Measurements from ENCODE around the gene MAGEB2. TPM values are rescaled to one million over a fixed set of nuclear protein-coding genes. Genes with fewer than 3 reads are reported as not detected.
"Not testable (repeated sequence)": the region's sequence is repeated elsewhere in the genome, so short reads cannot be mapped to it uniquely, and the experiment has no call there.

The MAGEB2 gene
- not detected for total RNA-seq
- long read RNA-seq = 0 reads

DNA sequence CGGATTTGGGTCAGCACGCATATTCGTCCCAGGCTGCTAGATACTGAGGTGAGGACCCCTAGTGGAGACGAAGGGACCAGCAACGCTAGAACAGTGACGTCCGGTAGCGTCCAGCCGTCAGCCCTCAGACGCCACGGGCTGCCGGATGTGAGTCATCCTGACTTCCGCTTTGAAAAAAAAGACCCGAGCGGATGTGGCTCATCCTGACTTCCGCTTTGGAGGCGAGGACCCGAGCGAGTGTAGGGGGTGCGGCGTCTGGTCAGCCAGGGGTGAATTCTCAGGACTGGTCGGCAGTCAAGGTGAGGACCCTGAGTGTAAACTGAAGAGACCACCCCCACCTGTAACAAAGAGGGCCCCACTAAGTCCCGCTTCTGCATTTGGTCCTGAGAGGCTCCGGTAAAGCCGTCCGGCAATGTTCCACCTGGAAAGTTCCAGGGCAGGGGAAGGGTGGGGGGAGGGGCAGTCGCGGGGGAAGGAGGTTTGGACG, at the start of gene MAGEB2:
Gene MAGEB2 (plus strand): TSS at position 207 of the 487 bp plus-strand sequence. CDS start 3,018 bp downstream, outside the sequence.
- intact Hi-C loops (cut with DNase I) = no loop called here

GRCh38 chrX:30170900-30171299, 44.5 kb upstream of the MAGEB2 start:
- intact Hi-C loops (cut with DNase I) = no loop called here
- DNase-seq (ENCODE audit: low spot score) = no peak

More for the DNA sequence above, at the start of gene MAGEB2:
- DNase-seq (ENCODE audit: low spot score) = no peak

GRCh38 chrX:30181353-30181752, 34.0 kb upstream of the MAGEB2 start:
- intact Hi-C loops (cut with DNase I) = no loop called here
- DNase-seq (ENCODE audit: low spot score) = no peak

- DNase-seq (ENCODE audit: low spot score) = no peak
- intact Hi-C loops (cut with DNase I) = no loop called here
Measured at GRCh38 chrX:30183554-30183953, 31.8 kb upstream of the MAGEB2 start.

GRCh38 chrX:30190426-30190825, 24.9 kb upstream of the MAGEB2 start:
- intact Hi-C loops (cut with DNase I) = no loop called here
- DNase-seq (ENCODE audit: low spot score) = no peak

DNA sequence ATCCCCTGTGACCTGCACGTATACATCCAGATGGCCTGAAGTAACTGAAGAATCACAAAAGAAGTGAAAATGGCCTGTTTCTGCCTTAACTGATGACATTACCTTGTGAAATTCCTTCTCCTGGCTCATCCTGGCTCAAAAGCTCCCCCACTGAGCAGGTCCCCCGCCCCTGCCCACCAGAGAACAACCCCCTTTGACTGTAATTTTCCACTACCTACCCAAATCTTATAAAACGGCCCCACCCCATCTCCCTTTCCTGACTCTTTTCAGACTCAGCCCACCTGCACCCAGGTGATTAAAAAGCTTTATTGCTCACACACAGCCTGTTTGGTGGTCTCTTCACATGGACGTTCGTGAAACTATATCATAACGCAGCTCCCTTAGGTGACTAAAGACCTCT, 21.5 kb upstream of the MAGEB2 start:
- DNase-seq (ENCODE audit: low spot score); intact Hi-C loops (cut with DNase I): not testable (repeated sequence)

GRCh38 chrX:30196322-30196721, 19.0 kb upstream of the MAGEB2 start:
- intact Hi-C loops (cut with DNase I) = no loop called here
- DNase-seq (ENCODE audit: low spot score) = no peak

GRCh38 chrX:30212172-30212571, 3.2 kb upstream of the MAGEB2 start:
- DNase-seq (ENCODE audit: low spot score) = no peak
- intact Hi-C loops (cut with DNase I) = no loop called here

DNA sequence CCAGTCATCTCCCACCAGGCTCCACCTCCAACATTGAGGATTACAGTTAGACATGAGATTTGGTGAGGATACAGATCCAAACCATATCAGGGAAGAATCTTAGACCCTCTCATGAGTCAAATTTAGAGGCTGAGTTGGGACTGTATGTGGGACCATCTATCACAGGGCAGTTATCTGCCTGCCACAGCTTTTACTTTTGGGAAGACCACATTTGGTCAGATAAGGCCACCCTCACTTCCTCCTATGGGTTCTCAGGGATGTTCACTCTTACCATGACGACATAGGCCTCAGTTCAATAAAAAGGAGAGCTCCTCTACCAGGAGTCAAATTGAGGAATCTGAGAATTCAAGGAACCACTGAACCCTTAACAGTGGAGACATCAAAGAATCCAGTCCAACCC, 2.1 kb downstream of the MAGEB2 start:
- intact Hi-C loops (cut with DNase I) = no loop called here
- DNase-seq (ENCODE audit: low spot score) = no peak

DNA sequence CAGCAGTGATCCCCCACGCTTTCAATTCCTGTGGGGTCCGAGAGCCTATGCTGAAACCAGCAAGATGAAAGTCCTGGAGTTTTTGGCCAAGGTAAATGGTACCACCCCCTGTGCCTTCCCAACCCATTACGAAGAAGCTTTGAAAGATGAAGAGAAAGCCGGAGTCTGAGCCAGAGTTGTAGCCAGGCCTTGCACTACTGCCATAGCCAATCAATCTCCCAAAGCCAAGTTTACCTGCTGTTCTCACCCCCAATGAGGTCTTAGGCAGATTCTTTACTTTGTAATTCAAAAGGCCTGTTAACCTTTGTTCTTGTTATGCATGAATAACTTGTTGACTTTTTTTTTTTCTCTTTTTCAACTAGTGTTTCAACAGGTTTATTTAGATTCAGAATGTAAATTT, 4.0 kb downstream of the MAGEB2 start:
- DNase-seq (ENCODE audit: low spot score) = no peak
- intact Hi-C loops (cut with DNase I) = no loop called here

DNA sequence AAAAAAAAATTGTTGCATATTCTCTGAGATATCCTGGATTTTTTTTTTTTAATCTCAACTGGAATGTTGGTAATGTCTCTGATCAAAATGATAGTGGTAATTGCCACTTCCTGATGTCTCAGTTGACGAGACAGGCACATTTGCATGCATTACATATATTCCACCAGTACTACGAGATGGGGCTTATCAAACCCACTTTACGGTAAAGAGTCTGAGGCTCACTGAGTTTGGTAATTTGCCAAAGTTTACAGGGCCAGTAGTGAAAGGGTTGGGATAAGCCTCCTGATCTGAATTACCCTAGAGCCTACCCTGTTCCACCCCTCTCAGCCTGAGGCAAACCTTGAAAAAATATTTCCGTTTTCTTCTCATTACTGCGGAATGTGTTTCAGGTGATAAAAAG, 5.3 kb downstream of the MAGEB2 start:
- intact Hi-C loops (cut with DNase I) = no loop called here
- no peak for DNase-seq (ENCODE audit: low spot score)

GRCh38 chrX:30224536-30224935, 9.2 kb downstream of the MAGEB2 start:
- no peak for DNase-seq (ENCODE audit: low spot score)
- intact Hi-C loops (cut with DNase I) = no loop called here

DNA sequence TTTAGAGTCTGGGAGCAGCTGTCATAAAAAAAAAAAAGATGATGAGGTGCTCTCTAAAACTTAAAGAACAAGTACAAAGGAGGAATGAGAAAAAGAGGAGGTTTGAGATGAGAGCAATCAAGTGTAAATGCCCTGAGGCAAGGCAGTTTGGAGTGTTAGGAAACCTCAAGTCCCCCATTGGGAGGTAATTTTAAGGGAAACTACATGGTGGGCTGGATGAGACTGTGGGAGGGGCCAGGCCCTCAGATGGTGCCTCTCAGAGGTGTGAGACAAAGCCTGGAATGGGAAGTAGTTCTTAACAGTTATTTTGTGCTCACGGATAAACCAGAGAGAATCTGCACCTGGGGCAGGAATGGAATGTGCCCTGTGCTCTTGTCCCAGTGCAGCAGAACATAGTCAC, 13.2 kb downstream of the MAGEB2 start:
- DNase-seq (ENCODE audit: low spot score) = no peak
- intact Hi-C loops (cut with DNase I) = no loop called here

DNA sequence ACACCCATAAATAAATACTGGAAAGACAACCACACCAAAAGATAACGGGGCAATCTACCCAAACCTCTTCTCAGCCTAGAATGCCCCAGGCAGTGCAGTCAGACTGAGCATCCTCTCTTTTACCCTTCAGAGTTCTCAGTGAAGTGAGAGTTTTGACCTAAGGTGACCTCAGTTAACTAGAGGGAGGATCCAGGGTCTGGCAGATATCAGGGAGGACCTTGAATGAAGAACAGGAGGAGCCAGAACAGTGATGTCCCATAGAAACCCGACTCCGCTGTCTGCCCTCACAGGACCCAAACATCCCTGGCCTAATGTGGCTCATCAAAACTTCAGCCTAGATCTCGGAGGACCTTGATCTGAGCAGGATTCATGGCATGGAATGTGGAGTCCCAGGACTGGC, 15.0 kb downstream of the MAGEB2 start, which contains the start of gene MAGEB3:
Gene MAGEB3 (plus strand): TSS at position 263 of the 400 bp plus-strand sequence. CDS start 5,268 bp downstream, outside the sequence.
- intact Hi-C loops (cut with DNase I) = no loop called here
- DNase-seq (ENCODE audit: low spot score) = no peak

DNA sequence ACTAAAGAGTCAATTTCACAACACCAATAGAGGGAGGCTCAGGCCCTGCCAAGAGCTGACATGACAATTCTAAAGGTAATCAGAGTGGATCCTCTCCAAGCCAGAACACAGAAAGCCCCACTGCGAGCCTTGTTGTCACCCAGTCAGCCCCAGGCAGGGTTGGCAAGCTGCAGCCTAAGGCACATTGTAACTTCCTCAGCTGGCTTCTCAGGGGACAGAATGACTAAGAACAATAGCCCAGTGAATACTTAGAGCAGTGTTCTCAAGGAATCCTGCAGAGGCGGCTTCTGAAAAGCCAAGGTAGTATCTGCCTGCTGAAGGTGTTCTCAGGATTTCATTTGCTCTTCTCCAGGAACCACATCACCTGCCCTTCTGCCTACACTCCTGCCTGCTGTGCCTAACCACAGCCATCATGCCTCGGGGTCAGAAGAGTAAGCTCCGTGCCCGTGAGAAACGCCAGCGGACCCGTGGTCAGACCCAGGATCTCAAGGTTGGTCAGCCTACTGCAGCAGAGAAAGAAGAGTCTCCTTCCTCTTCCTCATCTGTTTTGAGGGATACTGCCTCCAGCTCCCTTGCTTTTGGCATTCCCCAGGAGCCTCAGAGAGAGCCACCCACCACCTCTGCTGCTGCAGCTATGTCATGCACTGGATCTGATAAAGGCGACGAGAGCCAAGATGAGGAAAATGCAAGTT, 26.5 kb downstream of the MAGEB2 start, which contains the start of gene MAGEB4:
Gene MAGEB4 (plus strand): TSS at position 277 of the 692 bp plus-strand sequence. CDS start 136 bp downstream, at position 413.
- intact Hi-C loops (cut with DNase I) = no loop called here
- DNase-seq (ENCODE audit: low spot score) = no peak

DNA sequence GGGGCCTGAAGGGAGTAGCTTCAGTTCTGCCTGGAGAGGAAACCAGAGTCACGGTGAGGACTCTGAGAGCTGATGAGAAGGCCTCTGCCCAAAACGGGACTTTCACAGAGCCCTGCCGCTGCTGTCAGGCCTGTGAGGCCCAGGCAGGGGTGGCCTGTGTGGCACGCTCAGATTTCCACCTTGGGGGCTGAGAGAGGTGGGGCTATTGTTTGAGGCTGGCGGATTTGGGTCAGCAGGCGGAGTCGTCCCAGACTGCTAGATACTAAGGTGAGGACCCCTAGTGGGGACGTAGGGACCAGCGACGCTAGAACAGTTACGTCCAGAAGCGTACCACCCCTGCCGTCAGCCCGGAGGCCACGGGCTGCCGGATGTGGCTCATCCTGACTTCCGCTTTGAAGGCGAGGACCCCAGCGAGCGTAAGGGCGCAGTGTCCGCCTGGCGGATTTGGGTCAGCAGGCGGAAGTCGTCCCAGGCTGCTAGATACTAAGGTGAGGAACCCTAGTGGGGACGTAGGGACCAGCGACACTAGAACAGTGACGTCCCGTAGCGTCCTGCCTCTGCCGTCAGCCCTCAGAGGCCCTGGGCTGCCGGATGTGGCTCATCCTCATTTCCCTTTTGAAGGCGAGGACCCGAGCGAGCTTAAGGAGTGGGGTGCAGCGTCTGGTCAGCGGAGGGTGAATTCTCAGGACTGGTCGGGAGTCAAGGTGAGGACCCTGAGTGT, 31.6 kb downstream of the MAGEB2 start, which contains the start of gene MAGEB1:
Gene MAGEB1 (plus strand): TSS at position 378 of the 721 bp plus-strand sequence. CDS start 3,348 bp downstream, outside the sequence.
- intact Hi-C loops (cut with DNase I) = no loop called here
- DNase-seq (ENCODE audit: low spot score) = no peak

DNA sequence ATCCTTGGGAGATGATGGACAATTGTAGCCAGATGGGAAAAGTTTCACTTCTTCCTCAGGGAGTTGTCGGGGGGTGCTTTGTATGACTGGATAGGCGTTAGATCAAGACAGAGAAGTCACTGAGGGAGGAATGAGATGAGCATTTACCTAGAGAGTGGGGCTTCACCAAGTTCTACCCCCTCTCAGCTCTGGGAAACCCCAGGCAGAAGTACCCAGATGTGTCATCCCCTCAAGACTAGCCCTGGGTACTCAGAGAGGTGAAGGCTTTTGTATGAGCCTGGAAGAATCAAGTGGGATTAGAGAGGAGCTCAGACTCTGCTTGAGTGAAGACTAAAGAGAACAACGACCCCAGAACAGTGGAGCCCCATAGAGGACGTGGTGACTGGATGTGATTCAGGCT, 33.5 kb downstream of the MAGEB2 start:
- intact Hi-C loops (cut with DNase I) = no loop called here
- no peak for DNase-seq (ENCODE audit: low spot score)

- intact Hi-C loops (cut with DNase I) = no loop called here
- DNase-seq (ENCODE audit: low spot score) = no peak
Measured at GRCh38 chrX:30253257-30253656, 37.9 kb downstream of the MAGEB2 start.

DNA sequence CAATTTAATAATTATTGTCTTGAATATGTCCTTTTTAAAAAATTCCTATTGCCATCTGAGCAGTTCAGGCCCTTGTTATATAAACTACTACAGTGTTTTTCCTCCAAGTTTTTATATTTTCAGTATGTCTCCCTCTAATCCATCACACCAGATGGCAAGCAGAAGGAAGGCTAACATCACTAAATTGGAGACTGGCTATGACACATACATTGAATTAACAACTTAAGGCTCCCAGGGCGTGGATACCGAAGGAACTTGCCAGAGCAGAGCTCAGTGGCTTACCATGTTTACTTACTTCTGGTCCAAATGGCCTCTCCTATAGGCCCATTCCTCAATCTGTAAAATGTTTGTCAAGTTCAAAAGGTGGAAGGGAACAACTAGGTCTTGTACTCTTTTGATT, 44.6 kb downstream of the MAGEB2 start:
- intact Hi-C loops (cut with DNase I) = no loop called here
- no peak for DNase-seq (ENCODE audit: low spot score)

DNA sequence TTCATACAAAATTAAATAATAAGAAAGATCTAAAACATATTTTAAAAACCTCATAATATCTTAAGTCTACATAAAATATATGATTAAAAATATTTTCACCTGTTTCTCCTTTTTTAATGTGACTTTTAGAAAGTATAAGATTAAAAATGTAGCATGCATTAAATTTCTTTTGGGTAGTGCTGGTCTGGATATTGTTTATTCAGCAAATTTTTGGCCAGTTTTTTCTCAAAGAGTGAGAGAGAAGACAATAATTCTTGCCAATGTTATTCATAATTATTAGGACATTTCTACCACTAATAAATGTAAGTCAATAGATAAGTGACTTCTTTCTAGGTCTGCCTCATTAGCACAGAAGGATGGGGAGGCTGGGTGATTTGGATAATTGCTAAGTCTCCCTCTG, 45.6 kb downstream of the MAGEB2 start:
- no peak for DNase-seq (ENCODE audit: low spot score)
- intact Hi-C loops (cut with DNase I) = no loop called here

DNA sequence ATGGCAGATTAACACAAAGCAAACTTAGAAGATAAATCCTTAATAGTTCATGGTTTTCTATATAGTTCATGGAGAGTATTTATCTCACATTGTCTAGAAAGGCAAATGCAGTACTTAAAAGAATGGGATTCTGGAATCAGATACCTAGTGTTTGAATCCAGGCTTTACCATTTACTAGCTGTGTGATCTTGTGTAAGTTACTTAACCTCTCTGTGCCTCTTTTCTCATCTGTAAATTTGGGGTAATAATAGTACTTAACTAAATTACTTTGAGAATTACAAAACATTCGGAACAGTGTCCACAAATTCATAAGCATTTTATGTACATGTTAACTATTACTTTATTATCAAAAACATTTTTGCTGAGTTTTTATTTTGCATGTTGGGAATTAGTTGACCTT, 47.4 kb downstream of the MAGEB2 start:
- DNase-seq (ENCODE audit: low spot score) = no peak
- intact Hi-C loops (cut with DNase I) = no loop called here

All from cardiac septum (tissue), 1 donor.